Endodermal cell (in vitro differentiated cells): Measurements from ENCODE around the gene LMX1A. TPM values are rescaled to one million over a fixed set of nuclear protein-coding genes. Genes with fewer than 3 reads are reported as not detected.
A peak's percentile ranks its signal among the peaks of the same experiment; 100 is the strongest.

ENCODE experiments used
- DNase-seq: peaks from one replicate; pipeline ENCODE4 v3.0.0-alpha.2; 2017
- H3K27ac ChIP-seq: 2 replicates; pipeline ENCODE4 v1.5.1; 2013; ENCODE audit warnings: mild to moderate bottlenecking, low read depth, low read length, moderate library complexity
- H3K27me3 ChIP-seq: 2 replicates; pipeline ENCODE4 v1.6.1; 2013; ENCODE audit warnings: mild to moderate bottlenecking, low read length, moderate library complexity; ENCODE audit not compliant: insufficient read depth, control insufficient read depth, poor library complexity, severe bottlenecking
- H3K36me3 ChIP-seq: 2 replicates; pipeline ENCODE4 v1.7.0; 2013; ENCODE audit warnings: mild to moderate bottlenecking, low read length, moderate library complexity; ENCODE audit not compliant: control insufficient read depth, insufficient read depth
- H3K4me1 ChIP-seq: one replicate; pipeline ENCODE4 v1.7.0; 2013; ENCODE audit warnings: low read length; ENCODE audit not compliant: control insufficient read depth, insufficient read depth
- H3K4me3 ChIP-seq: 2 replicates; pipeline ENCODE4 v1.5.1; 2013; ENCODE audit warnings: mild to moderate bottlenecking, low read length, moderate library complexity
- H3K9ac ChIP-seq: 2 replicates; pipeline ENCODE4 v1.6.1; 2013; ENCODE audit warnings: mild to moderate bottlenecking, low read length, moderate library complexity; ENCODE audit not compliant: poor library complexity, severe bottlenecking; ENCODE audit errors: extremely low read depth
- H3K9me3 ChIP-seq: 2 replicates; pipeline ENCODE4 v1.6.1; 2013; ENCODE audit warnings: mild to moderate bottlenecking, low read length, moderate library complexity; ENCODE audit not compliant: control insufficient read depth
- H3K27ac Mint-ChIP-seq: 2 replicates; pipeline ENCODE4 v1.8.0; 2020; ENCODE audit warnings: mixed read lengths
- H3K27me3 Mint-ChIP-seq: 2 replicates; pipeline ENCODE4 v1.8.0; 2021; ENCODE audit warnings: mild to moderate bottlenecking, mixed read lengths; ENCODE audit not compliant: insufficient read depth
- H3K36me3 Mint-ChIP-seq: 2 replicates; pipeline ENCODE4 v1.8.0; 2020; ENCODE audit warnings: low read depth, mixed read lengths
- H3K4me1 Mint-ChIP-seq: 2 replicates; pipeline ENCODE4 v1.8.0; 2020; ENCODE audit warnings: mixed read lengths
- H3K4me3 Mint-ChIP-seq: 2 replicates; pipeline ENCODE4 v1.8.0; 2020; ENCODE audit warnings: mild to moderate bottlenecking, moderate library complexity, mixed read lengths
- H3K9me3 Mint-ChIP-seq: 2 replicates; pipeline ENCODE4 v1.8.0; 2020; ENCODE audit warnings: mild to moderate bottlenecking, mixed read lengths
- WGBS, 2 experiments: methylation state at CpG; one replicate each; pipeline versions ENCODE4 v1.1.5 to v1.1.7; 2013; ENCODE audit warnings: missing lambda C conversion rate in 2 of 2, mixed read lengths in 1 of 2; ENCODE audit not compliant: insufficient coverage in 1 of 2, insufficient read length in 1 of 2; 5-methylcytosine and 5-hydroxymethylcytosine counted together
- total RNA-seq, 2 donors: library from RNA; stranded (reverse); fragmentation: NEBNext Ultra II Directional in 1 of 2; extraction: Animal tissue kit (Norgen Biotek cat#: 25700) in 1 of 2; gene quantifications; 2 replicates in 1 of 2; 3 replicates in 1 of 2; pipeline ENCODE4 v1.2.1, GENCODE V29; 2021
- TF ChIP-seq, protein P1 (sequence below): fragments of 200-600 bp; sonication (generic); conservative IDR thresholded peaks from 2 replicates; pipeline ENCODE4 v1.5.0; 2021; ENCODE audit warnings: antibody characterized with exemption, mild to moderate bottlenecking

The LMX1A gene
- total RNA-seq, 2 donors from 2014 or later: 0.13 to 1.6 TPM

GRCh38 chr1:165254896-165255625 is 101.5 kb downstream of the LMX1A start:
- H3K27ac ChIP-seq: no peak overlapping the region
- H3K36me3 Mint-ChIP-seq: no peaks in the 10 kb centered on the region
- H3K9ac ChIP-seq: no peak overlapping the region
- no peaks in the 10 kb centered on the region for H3K36me3 ChIP-seq
- no peak overlapping the region for H3K27ac Mint-ChIP-seq
- 42 to 50% methylated on average over 3 of the region's 3 CpGs for WGBS, 2 experiments
- H3K9me3 Mint-ChIP-seq: no peaks in the 10 kb centered on the region
- no peak overlapping the region for H3K4me3 Mint-ChIP-seq
- H3K4me1 Mint-ChIP-seq: peaks cover 37% of the 10 kb centered on the region
- peaks cover 69% of the 10 kb centered on the region for H3K27me3 Mint-ChIP-seq
- TF ChIP-seq, protein P1, sequence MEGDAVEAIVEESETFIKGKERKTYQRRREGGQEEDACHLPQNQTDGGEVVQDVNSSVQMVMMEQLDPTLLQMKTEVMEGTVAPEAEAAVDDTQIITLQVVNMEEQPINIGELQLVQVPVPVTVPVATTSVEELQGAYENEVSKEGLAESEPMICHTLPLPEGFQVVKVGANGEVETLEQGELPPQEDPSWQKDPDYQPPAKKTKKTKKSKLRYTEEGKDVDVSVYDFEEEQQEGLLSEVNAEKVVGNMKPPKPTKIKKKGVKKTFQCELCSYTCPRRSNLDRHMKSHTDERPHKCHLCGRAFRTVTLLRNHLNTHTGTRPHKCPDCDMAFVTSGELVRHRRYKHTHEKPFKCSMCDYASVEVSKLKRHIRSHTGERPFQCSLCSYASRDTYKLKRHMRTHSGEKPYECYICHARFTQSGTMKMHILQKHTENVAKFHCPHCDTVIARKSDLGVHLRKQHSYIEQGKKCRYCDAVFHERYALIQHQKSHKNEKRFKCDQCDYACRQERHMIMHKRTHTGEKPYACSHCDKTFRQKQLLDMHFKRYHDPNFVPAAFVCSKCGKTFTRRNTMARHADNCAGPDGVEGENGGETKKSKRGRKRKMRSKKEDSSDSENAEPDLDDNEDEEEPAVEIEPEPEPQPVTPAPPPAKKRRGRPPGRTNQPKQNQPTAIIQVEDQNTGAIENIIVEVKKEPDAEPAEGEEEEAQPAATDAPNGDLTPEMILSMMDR: no peak
- DNase-seq: no peak
- peaks cover 40% of the 10 kb centered on the region for H3K27me3 ChIP-seq
- no peak overlapping the region for H3K4me3 ChIP-seq
- no peaks in the 10 kb centered on the region for H3K9me3 ChIP-seq
- peaks cover 19% of the 10 kb centered on the region for H3K4me1 ChIP-seq

GRCh38 chr1:165254376-165254775 is 102.1 kb downstream of the LMX1A start:
- no peak for DNase-seq
- H3K9me3 Mint-ChIP-seq: peaks cover 4% of the 10 kb centered on the region
- H3K27me3 Mint-ChIP-seq: peaks cover 68% of the 10 kb centered on the region
- Histone ChIP-seq H3K9me3 (no peaks in the 10 kb centered on the region), H3K4me3 (no peak overlapping the region), H3K4me1 (peaks cover 21% of the 10 kb centered on the region), H3K36me3 (no peaks in the 10 kb centered on the region), H3K9ac (no peak overlapping the region), H3K27me3 (peaks cover 40% of the 10 kb centered on the region), H3K27ac (no peak overlapping the region)
- H3K27ac Mint-ChIP-seq: no peak overlapping the region
- peaks cover 38% of the 10 kb centered on the region for H3K4me1 Mint-ChIP-seq
- no peaks in the 10 kb centered on the region for H3K36me3 Mint-ChIP-seq
- no peak overlapping the region for H3K4me3 Mint-ChIP-seq
- TF ChIP-seq, protein P1: no peak
- WGBS, 2 experiments: 81 to 100% methylated on average over 1 to 4 of the region's 4 CpGs

DNA sequence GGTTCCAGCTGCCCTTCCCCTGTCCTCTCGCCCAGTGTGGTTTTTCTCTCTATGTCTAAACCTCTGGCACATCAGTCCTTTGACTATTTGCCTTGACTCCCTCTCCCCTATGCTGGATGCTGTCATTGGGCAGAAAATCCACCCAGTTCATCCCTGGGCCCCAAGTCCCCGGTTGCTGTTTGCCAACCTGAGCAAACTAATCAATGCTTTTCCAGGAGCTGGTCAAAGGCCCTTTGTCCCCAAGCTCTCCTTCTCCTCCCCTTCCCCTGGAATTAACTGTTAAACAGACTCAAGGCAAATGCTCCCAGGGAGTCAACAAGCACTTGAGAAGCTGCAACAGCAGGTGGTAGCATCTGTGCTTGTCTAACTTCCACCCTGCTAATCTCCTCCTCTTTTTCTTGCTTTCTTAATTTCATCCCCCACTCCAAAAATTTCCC is 102.7 kb downstream of the LMX1A start:
- Mint-ChIP-seq H3K9me3 (peaks cover 5% of the 10 kb centered on the region), H3K36me3 (no peaks in the 10 kb centered on the region), H3K27ac (peak overlapping the region; percentile 46), H3K4me3 (no peak overlapping the region), H3K4me1 (peaks cover 44% of the 10 kb centered on the region), H3K27me3 (peaks cover 71% of the 10 kb centered on the region)
- WGBS, 2 experiments: 45 to 91% methylated on average over 1 to 2 of the region's 2 CpGs
- Histone ChIP-seq H3K27me3 (peaks cover 40% of the 10 kb centered on the region), H3K4me1 (peaks cover 24% of the 10 kb centered on the region), H3K9ac (no peak overlapping the region), H3K4me3 (peak overlapping the region; percentile 26), H3K36me3 (no peaks in the 10 kb centered on the region), H3K27ac (no peak overlapping the region), H3K9me3 (no peaks in the 10 kb centered on the region)
- DNase-seq: peak; percentile 77
- TF ChIP-seq, protein P1: no peak
